ENCODE results near the gene SETD3.

SETD3 gene

GRCh38 chr14:99393059-99393655 lies 87.5 kb downstream of the SETD3 start:
- DNase-seq (ENCODE audit: low spot score) = peak; percentile 27

- DNase-seq (ENCODE audit: low spot score) = no peak
Measured at GRCh38 chr14:99391671-99392070, 89.0 kb downstream of the SETD3 start.

GRCh38 chr14:99389174-99389826 lies 91.4 kb downstream of the SETD3 start:
- DNase-seq (ENCODE audit: low spot score) = peak; percentile 22

GRCh38 chr14:99388286-99388685 lies 92.4 kb downstream of the SETD3 start:
- no peak for DNase-seq (ENCODE audit: low spot score)

- no peak for DNase-seq (ENCODE audit: low spot score)
Measured at GRCh38 chr14:99387880-99388279, 92.8 kb downstream of the SETD3 start.

GRCh38 chr14:99384450-99385417 lies 95.9 kb downstream of the SETD3 start:
- no peak for DNase-seq (ENCODE audit: low spot score)

GRCh38 chr14:99383472-99384449 lies 96.9 kb downstream of the SETD3 start:
- DNase-seq (ENCODE audit: low spot score) = no peak

GRCh38 chr14:99382781-99383471 lies 97.7 kb downstream of the SETD3 start:
- no peak for DNase-seq (ENCODE audit: low spot score)

GRCh38 chr14:99382071-99382470 lies 98.6 kb downstream of the SETD3 start:
- DNase-seq (ENCODE audit: low spot score) = no peak

- DNase-seq (ENCODE audit: low spot score) = no peak
Measured at GRCh38 chr14:99381688-99382060, 99.0 kb downstream of the SETD3 start.

- DNase-seq (ENCODE audit: low spot score) = no peak
Measured at GRCh38 chr14:99380991-99381687, 99.5 kb downstream of the SETD3 start.

GRCh38 chr14:99380402-99380801 lies 100.3 kb downstream of the SETD3 start:
- no peak for DNase-seq (ENCODE audit: low spot score)

GRCh38 chr14:99378782-99379214 lies 101.9 kb downstream of the SETD3 start:
- no peak for DNase-seq (ENCODE audit: low spot score)

GRCh38 chr14:99377951-99378350 lies 102.7 kb downstream of the SETD3 start:
- no peak for DNase-seq (ENCODE audit: low spot score)

- DNase-seq (ENCODE audit: low spot score) = no peak
Measured at GRCh38 chr14:99374964-99375363, 105.7 kb downstream of the SETD3 start.

GRCh38 chr14:99363616-99364290 lies 116.9 kb downstream of the SETD3 start:
- DNase-seq (ENCODE audit: low spot score) = no peak

GRCh38 chr14:99363051-99363450 lies 117.6 kb downstream of the SETD3 start:
- DNase-seq (ENCODE audit: low spot score) = no peak

GRCh38 chr14:99361596-99362215 lies 119.0 kb downstream of the SETD3 start:
- no peak for DNase-seq (ENCODE audit: low spot score)
